ENCODE measurements around the gene ZDHHC1. TPM values are rescaled to one million over a fixed set of nuclear protein-coding genes. Genes with fewer than 3 reads are reported as not detected.
A peak's percentile ranks its signal among the peaks of the same experiment; 100 is the strongest.

Gene ZDHHC1
- total RNA-seq, 2 experiments from 2014 or later = 0.23 to 0.45 TPM

GRCh38 chr16:67399218-67399733 is 17.0 kb downstream of the ZDHHC1 start:
- ChIA-PET CTCF (interaction anchor here (0.5 to 2.5 kb wide), 21 partner anchors 13 to 1097 kb away, joined by 3 to 16 read pairs (median 4); partner anchors contain the start of genes E2F4, FHOD1, KCTD19 and LRRC36), POLR2A (interaction anchor here (0.6 kb wide), 1 partner anchor 23 kb away, joined by 3 read pairs; no protein-coding TSS in a partner anchor)
- no peak overlapping the region for H3K27ac Mint-ChIP-seq
- DNase-seq = peak; percentile 52
- no peaks in the 10 kb centered on the region for H3K9me3 Mint-ChIP-seq
- no peaks in the 10 kb centered on the region for H3K36me3 Mint-ChIP-seq (ENCODE audit: low read depth)
- no peak overlapping the region for H3K4me3 Mint-ChIP-seq
- H3K4me1 Mint-ChIP-seq = peaks cover under 1% of the 10 kb centered on the region
- H3K27me3 Mint-ChIP-seq = peaks cover 24% of the 10 kb centered on the region

- H3K9me3 Mint-ChIP-seq = no peaks in the 10 kb centered on the region
- ChIA-PET CTCF (interaction anchor here (1.0 to 2.5 kb wide), 5 partner anchors 11 to 138 kb away, joined by 3 to 16 read pairs (median 4); partner anchors contain the start of genes KCTD19, LRRC36 and ZDHHC1), POLR2A (no interaction called here)
Observed at GRCh38 chr16:67398546-67399217, 17.6 kb downstream of the ZDHHC1 start.

GRCh38 chr16:67397812-67398545 is 18.3 kb downstream of the ZDHHC1 start:
- POLR2A ChIA-PET = no interaction called here
- Mint-ChIP-seq H3K4me1 (peaks cover 5% of the 10 kb centered on the region), H3K36me3 (ENCODE audit: low read depth) (no peaks in the 10 kb centered on the region), H3K27ac (no peak overlapping the region), H3K27me3 (peaks cover 31% of the 10 kb centered on the region), H3K9me3 (no peaks in the 10 kb centered on the region), H3K4me3 (no peak overlapping the region)
- no peak for DNase-seq
- CTCF ChIA-PET = interaction anchor here (0.6 to 1.3 kb wide), 3 partner anchors 10 to 138 kb away, joined by 3 to 4 read pairs (median 3); partner anchors contain the start of gene PLEKHG4

More at GRCh38 chr16:67398546-67399217, 17.6 kb downstream of the ZDHHC1 start:
- no peak overlapping the region for H3K4me3 Mint-ChIP-seq
- DNase-seq = no peak
- H3K27me3 Mint-ChIP-seq = peaks cover 30% of the 10 kb centered on the region
- H3K27ac Mint-ChIP-seq = no peak overlapping the region
- no peaks in the 10 kb centered on the region for H3K36me3 Mint-ChIP-seq (ENCODE audit: low read depth)
- H3K4me1 Mint-ChIP-seq = peaks cover 5% of the 10 kb centered on the region

GRCh38 chr16:67397036-67397801 is 19.1 kb downstream of the ZDHHC1 start:
- H3K4me3 Mint-ChIP-seq = no peak overlapping the region
- CTCF ChIA-PET = interaction anchor here (0.9 kb wide), 1 partner anchor 118 kb away, joined by 4 read pairs; the partner anchor contains the start of gene PLEKHG4

GRCh38 chr16:67396159-67397035 is 19.9 kb downstream of the ZDHHC1 start:
- no peak for DNase-seq
- Mint-ChIP-seq H3K27me3 (peaks cover 36% of the 10 kb centered on the region), H3K27ac (no peak overlapping the region), H3K36me3 (ENCODE audit: low read depth) (no peaks in the 10 kb centered on the region), H3K9me3 (no peaks in the 10 kb centered on the region), H3K4me1 (peaks cover 5% of the 10 kb centered on the region), H3K4me3 (no peak overlapping the region)
- CTCF ChIA-PET = no interaction called here
- POLR2A ChIA-PET = no interaction called here

More at GRCh38 chr16:67397036-67397801, 19.1 kb downstream of the ZDHHC1 start:
- Mint-ChIP-seq H3K27ac (no peak overlapping the region), H3K9me3 (no peaks in the 10 kb centered on the region), H3K4me1 (peaks cover 5% of the 10 kb centered on the region), H3K36me3 (ENCODE audit: low read depth) (no peaks in the 10 kb centered on the region), H3K27me3 (peaks cover 38% of the 10 kb centered on the region)
- POLR2A ChIA-PET = no interaction called here
- DNase-seq = no peak

- peaks cover 40% of the 10 kb centered on the region for H3K27me3 Mint-ChIP-seq
- H3K4me3 Mint-ChIP-seq = no peak overlapping the region
- ChIA-PET CTCF (no interaction called here), POLR2A (no interaction called here)
- no peak overlapping the region for H3K27ac Mint-ChIP-seq
- no peaks in the 10 kb centered on the region for H3K9me3 Mint-ChIP-seq
- peaks cover 5% of the 10 kb centered on the region for H3K4me1 Mint-ChIP-seq
- no peaks in the 10 kb centered on the region for H3K36me3 Mint-ChIP-seq (ENCODE audit: low read depth)
- no peak for DNase-seq
Observed at GRCh38 chr16:67395458-67396158, 20.7 kb downstream of the ZDHHC1 start.

- Mint-ChIP-seq H3K4me3 (no peak overlapping the region), H3K27ac (no peak overlapping the region), H3K36me3 (ENCODE audit: low read depth) (no peaks in the 10 kb centered on the region), H3K9me3 (no peaks in the 10 kb centered on the region), H3K27me3 (peaks cover 40% of the 10 kb centered on the region), H3K4me1 (peaks cover 5% of the 10 kb centered on the region)
- ChIA-PET POLR2A (no interaction called here), CTCF (no interaction called here)
- no peak for DNase-seq
Observed at GRCh38 chr16:67395105-67395457, 21.2 kb downstream of the ZDHHC1 start.

GRCh38 chr16:67394155-67395104 is 21.8 kb downstream of the ZDHHC1 start:
- H3K9me3 Mint-ChIP-seq = no peaks in the 10 kb centered on the region
- ChIA-PET POLR2A (interaction anchor here (1.3 kb wide), 1 partner anchor 150 kb away, joined by 3 read pairs; no protein-coding TSS in a partner anchor), CTCF (interaction anchor here (1.4 kb wide), 1 partner anchor 11 kb away, joined by 5 read pairs; no protein-coding TSS in a partner anchor)
- no peak overlapping the region for H3K27ac Mint-ChIP-seq
- no peaks in the 10 kb centered on the region for H3K36me3 Mint-ChIP-seq (ENCODE audit: low read depth)
- H3K27me3 Mint-ChIP-seq = peaks cover 43% of the 10 kb centered on the region
- peaks cover 5% of the 10 kb centered on the region for H3K4me1 Mint-ChIP-seq
- DNase-seq = no peak
- no peak overlapping the region for H3K4me3 Mint-ChIP-seq

- ChIA-PET POLR2A (interaction anchor here (1.3 kb wide), 1 partner anchor 149 kb away, joined by 3 read pairs; no protein-coding TSS in a partner anchor), CTCF (interaction anchor here (1.1 to 1.4 kb wide), 3 partner anchors 11 to 47 kb away, joined by 3 to 5 read pairs (median 4); no protein-coding TSS in a partner anchor)
- no peak overlapping the region for H3K27ac Mint-ChIP-seq
- H3K36me3 Mint-ChIP-seq (ENCODE audit: low read depth) = no peaks in the 10 kb centered on the region
- DNase-seq = no peak
- peaks cover 5% of the 10 kb centered on the region for H3K4me1 Mint-ChIP-seq
- H3K27me3 Mint-ChIP-seq = peaks cover 43% of the 10 kb centered on the region
- H3K9me3 Mint-ChIP-seq = no peaks in the 10 kb centered on the region
- no peak overlapping the region for H3K4me3 Mint-ChIP-seq
Observed at GRCh38 chr16:67393788-67394154, 22.5 kb downstream of the ZDHHC1 start.

GRCh38 chr16:67393111-67393787 is 23.0 kb downstream of the ZDHHC1 start, which contains the start of gene TPPP3:
Gene TPPP3 (minus strand): TSS chr16:67393498. CDS start chr16:67391111, 2,387 bp downstream.
- ChIA-PET POLR2A (interaction anchor here (1.3 kb wide), 1 partner anchor 149 kb away, joined by 3 read pairs; no protein-coding TSS in a partner anchor), CTCF (interaction anchor here (0.6 to 1.4 kb wide), 4 partner anchors 12 to 608 kb away, joined by 3 to 5 read pairs (median 4); no protein-coding TSS in a partner anchor)
- Mint-ChIP-seq H3K4me1 (peaks cover 5% of the 10 kb centered on the region), H3K36me3 (ENCODE audit: low read depth) (no peaks in the 10 kb centered on the region), H3K4me3 (no peak within 1 kb of the TSS), H3K9me3 (no peaks in the 10 kb centered on the region), H3K27me3 (peaks cover 44% of the 10 kb centered on the region), H3K27ac (no peak within 1 kb of the TSS)
- peak; percentile 39 for DNase-seq
